ENCODE measurements around the gene CAMK2A. TPM values are rescaled to one million over a fixed set of nuclear protein-coding genes. Genes with fewer than 3 reads are reported as not detected.

CAMK2A gene
- total and polyA plus RNA-seq, 3 donors from 2014 or later, result 0.24 to 0.70 (median 0.25) TPM

- DNase-seq, result no peak
- intact Hi-C loops (cut with DNase I; ENCODE audit: low total_unique reads), result no loop called here
- no peak overlapping the region for H3K4me3 ChIP-seq
- H3K27ac ChIP-seq, result no peak overlapping the region
- no peaks in the 10 kb centered on the region for H3K4me1 ChIP-seq
- no peaks in the 10 kb centered on the region for H3K27me3 ChIP-seq
- no peaks in the 10 kb centered on the region for H3K9me3 ChIP-seq
- no peaks in the 10 kb centered on the region for H3K36me3 ChIP-seq (ENCODE audit: low read depth, missing control alignments)
- WGBS, 2 donors, result 88 to 94% methylated on average over 5 of the region's 5 CpGs
- TF ChIP-seq POLR2A (IDR thresholded peaks at IDR 0.05) (no peak), CTCF (IDR thresholded peaks at IDR 0.05) (no peak)
These were observed 20.7 kb upstream of the CAMK2A start for GRCh38 chr5:150310246-150310645.

GRCh38 chr5:150309886-150310239 is 20.3 kb upstream of the CAMK2A start:
- Histone ChIP-seq H3K4me3 (no peak overlapping the region), H3K27me3 (no peaks in the 10 kb centered on the region), H3K4me1 (no peaks in the 10 kb centered on the region), H3K9me3 (no peaks in the 10 kb centered on the region), H3K36me3 (ENCODE audit: low read depth, missing control alignments) (no peaks in the 10 kb centered on the region), H3K27ac (no peak overlapping the region)
- WGBS, 2 donors, result 94 to 100% methylated on average over 1 of the region's 1 CpG
- TF ChIP-seq CTCF (IDR thresholded peaks at IDR 0.05) (no peak), POLR2A (IDR thresholded peaks at IDR 0.05) (no peak)
- DNase-seq, result no peak
- intact Hi-C loops (cut with DNase I; ENCODE audit: low total_unique reads), result no loop called here

- 78 to 80% methylated on average over 5 to 7 of the region's 7 CpGs for WGBS, 2 donors
- no peak overlapping the region for H3K27ac ChIP-seq
- intact Hi-C loops (cut with DNase I; ENCODE audit: low total_unique reads), result no loop called here
These were observed 19.7 kb upstream of the CAMK2A start for GRCh38 chr5:150309101-150309885.

GRCh38 chr5:150307617-150308426 is 18.2 kb upstream of the CAMK2A start:
- Histone ChIP-seq H3K4me1 (no peaks in the 10 kb centered on the region), H3K27ac (no peak overlapping the region), H3K27me3 (no peaks in the 10 kb centered on the region), H3K9me3 (no peaks in the 10 kb centered on the region), H3K4me3 (no peak overlapping the region), H3K36me3 (ENCODE audit: low read depth, missing control alignments) (no peaks in the 10 kb centered on the region)
- DNase-seq, result no peak
- no peak for TF ChIP-seq POLR2A (IDR thresholded peaks at IDR 0.05)
- TF ChIP-seq CTCF (IDR thresholded peaks at IDR 0.05), result no peak
- intact Hi-C loops (cut with DNase I; ENCODE audit: low total_unique reads), result no loop called here
- 72 to 87% methylated on average over 8 to 11 of the region's 11 CpGs for WGBS, 2 donors

More at GRCh38 chr5:150309101-150309885, 19.7 kb upstream of the CAMK2A start:
- DNase-seq, result no peak
- Histone ChIP-seq H3K27me3 (no peaks in the 10 kb centered on the region), H3K9me3 (no peaks in the 10 kb centered on the region), H3K4me1 (no peaks in the 10 kb centered on the region), H3K4me3 (no peak overlapping the region), H3K36me3 (ENCODE audit: low read depth, missing control alignments) (no peaks in the 10 kb centered on the region)
- no peak for TF ChIP-seq POLR2A (IDR thresholded peaks at IDR 0.05)
- TF ChIP-seq CTCF (IDR thresholded peaks at IDR 0.05), result no peak

Data from testis (tissue), 3 donors.